ENCODE results near the gene PTPN6.

GRCh38 chr12:6967651-6968100 lies 16.5 kb downstream of the PTPN6 start:
- TF ChIP-seq EP300 (IDR thresholded peaks at IDR 0.05; ENCODE audit: borderline replicate concordance in 1 of 2, low read depth in 2 of 2, low read length in 2 of 2) (no peak), CTCF (IDR thresholded peaks at IDR 0.05; ENCODE audit: control extremely low read depth in 1 of 3, insufficient read depth in 1 of 3, low read depth in 1 of 3, low read length in 3 of 3) (no peak), YY1 (IDR thresholded peaks at IDR 0.05; ENCODE audit: low read depth, low read length) (no peak), GABPA (IDR thresholded peaks at IDR 0.05; ENCODE audit: borderline replicate concordance, insufficient read depth, low read length) (no peak), TBP (IDR thresholded peaks at IDR 0.05; ENCODE audit: low read depth, low read length) (no peak), ATF2 (IDR thresholded peaks at IDR 0.05; ENCODE audit: low read length) (no peak), MAX (IDR thresholded peaks at IDR 0.05) (no peak), ATF3 (IDR thresholded peaks at IDR 0.05; ENCODE audit: insufficient read depth, low read depth, low read length) (no peak), RFX5 (IDR thresholded peaks at IDR 0.05; ENCODE audit: borderline replicate concordance, low read depth, low read length) (no peak), NANOG (IDR thresholded peaks at IDR 0.05; ENCODE audit: insufficient read depth, low read depth, low read length, poor library complexity, severe bottlenecking) (no peak), POLR2A (IDR thresholded peaks at IDR 0.05; ENCODE audit: control extremely low read depth in 1 of 2, low read depth in 2 of 2, low read length in 2 of 2) (no peak; a peak in 1 of 3 replicates), EZH2 (IDR thresholded peaks at IDR 0.05; ENCODE audit: low read depth, low read length, severe bottlenecking) (no peak), CBX5 (IDR thresholded peaks at IDR 0.05; ENCODE audit: low read depth, low read length) (no peak), SRF (IDR thresholded peaks at IDR 0.05; ENCODE audit: low read depth, low read length) (no peak)
